T-helper 2 cell treated with Interferon-gamma antibody and Interleukin-4, amounts not matched to agents 5 μg/mL and 100 μg/mL, for 36 hours (primary cell): ENCODE results near the gene CLEC18A.
A peak's percentile ranks its signal among the peaks of the same experiment; 100 is the strongest.
"Not testable (repeated sequence)": the region's sequence is repeated elsewhere in the genome, so short reads cannot be mapped to it uniquely, and the experiment has no call there.

Source experiments
- DNase-seq: peaks from one replicate; pipeline ENCODE4 v3.0.0; 2021; ENCODE audit warnings: low spot score
- H3K27ac Mint-ChIP-seq: one replicate; pipeline ENCODE4 v1.8.0; 2021; ENCODE audit warnings: mild to moderate bottlenecking, mixed read lengths
- H3K27me3 Mint-ChIP-seq: one replicate; pipeline ENCODE4 v1.8.0; 2021; ENCODE audit warnings: low read depth, mixed read lengths
- H3K36me3 Mint-ChIP-seq: one replicate; pipeline ENCODE4 v1.8.0; 2021; ENCODE audit warnings: low read depth, mixed read lengths
- H3K4me1 Mint-ChIP-seq: one replicate; pipeline ENCODE4 v1.8.0; 2021; ENCODE audit warnings: low read depth, mixed read lengths
- H3K4me3 Mint-ChIP-seq: one replicate; pipeline ENCODE4 v1.8.0; 2022; ENCODE audit warnings: mild to moderate bottlenecking, moderate library complexity, mixed read lengths
- H3K9me3 Mint-ChIP-seq: one replicate; pipeline ENCODE4 v1.8.0; 2021; ENCODE audit warnings: mixed read lengths

The CLEC18A gene

DNA sequence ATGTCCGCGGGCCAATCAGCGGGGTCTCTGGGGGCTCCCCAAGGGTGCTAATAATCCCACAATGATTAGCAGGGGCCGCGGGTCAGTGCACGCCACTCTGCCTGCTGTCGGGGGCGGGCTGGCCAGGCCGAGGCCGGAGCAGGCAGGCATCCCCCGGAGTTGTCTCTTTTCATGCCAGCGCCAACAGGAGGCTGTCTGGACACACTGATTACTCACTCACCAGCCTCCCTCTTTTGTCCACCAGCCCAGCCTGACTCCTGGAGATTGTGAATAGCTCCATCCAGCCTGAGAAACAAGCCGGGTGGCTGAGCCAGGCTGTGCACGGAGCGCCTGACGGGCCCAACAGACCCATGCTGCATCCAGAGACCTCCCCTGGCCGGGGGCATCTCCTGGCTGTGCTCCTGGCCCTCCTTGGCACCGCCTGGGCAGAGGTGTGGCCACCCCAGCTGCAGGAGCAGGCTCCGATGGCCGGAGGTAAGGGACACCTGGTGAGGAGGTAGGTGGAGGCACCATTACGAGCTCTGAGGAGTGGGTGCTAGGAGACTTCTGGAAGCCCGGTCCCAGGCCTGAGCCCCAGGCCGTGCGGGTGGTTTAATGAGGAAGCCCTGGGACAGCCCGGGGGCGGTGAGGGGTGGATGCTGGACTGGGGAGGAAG, at the start of gene CLEC18A:
CLEC18A (plus strand) TSS at position 318 of the 655 bp plus-strand sequence; CDS start at position 351, 33 bp downstream.
- not testable (repeated sequence) for H3K4me3 Mint-ChIP-seq, H3K9me3 Mint-ChIP-seq, H3K27me3 Mint-ChIP-seq, DNase-seq, H3K4me1 Mint-ChIP-seq, H3K36me3 Mint-ChIP-seq, H3K27ac Mint-ChIP-seq

DNA sequence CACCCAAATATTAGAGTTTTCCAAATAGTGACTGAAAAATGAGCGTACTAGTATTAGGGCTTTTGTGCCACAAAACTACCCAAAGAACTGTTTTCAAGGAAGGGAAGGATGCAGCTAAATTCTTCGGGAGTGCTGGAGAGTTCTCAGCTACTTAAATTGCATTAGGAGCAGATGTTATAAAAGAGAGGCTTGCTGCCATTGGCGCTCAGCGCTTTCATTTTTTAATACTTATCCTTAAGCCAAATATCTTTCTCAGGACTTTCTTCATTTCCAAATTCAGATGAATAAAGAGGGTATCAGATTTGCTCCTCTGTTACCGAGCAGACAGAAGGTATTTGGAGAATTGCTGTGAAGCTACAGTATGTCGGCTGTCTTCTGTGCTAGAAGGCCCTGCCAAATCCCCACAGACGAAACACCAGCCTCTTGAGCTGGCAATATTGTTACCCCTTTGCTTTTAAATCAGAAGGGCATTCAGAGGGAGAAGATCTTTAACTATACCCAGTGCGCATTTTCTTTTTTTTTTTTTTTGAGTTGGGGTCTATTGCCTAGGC, 47.2 kb upstream of the CLEC18A start:
- H3K27ac Mint-ChIP-seq = no peak overlapping the region
- H3K4me1 Mint-ChIP-seq = peaks cover 2% of the 10 kb centered on the region

DNA sequence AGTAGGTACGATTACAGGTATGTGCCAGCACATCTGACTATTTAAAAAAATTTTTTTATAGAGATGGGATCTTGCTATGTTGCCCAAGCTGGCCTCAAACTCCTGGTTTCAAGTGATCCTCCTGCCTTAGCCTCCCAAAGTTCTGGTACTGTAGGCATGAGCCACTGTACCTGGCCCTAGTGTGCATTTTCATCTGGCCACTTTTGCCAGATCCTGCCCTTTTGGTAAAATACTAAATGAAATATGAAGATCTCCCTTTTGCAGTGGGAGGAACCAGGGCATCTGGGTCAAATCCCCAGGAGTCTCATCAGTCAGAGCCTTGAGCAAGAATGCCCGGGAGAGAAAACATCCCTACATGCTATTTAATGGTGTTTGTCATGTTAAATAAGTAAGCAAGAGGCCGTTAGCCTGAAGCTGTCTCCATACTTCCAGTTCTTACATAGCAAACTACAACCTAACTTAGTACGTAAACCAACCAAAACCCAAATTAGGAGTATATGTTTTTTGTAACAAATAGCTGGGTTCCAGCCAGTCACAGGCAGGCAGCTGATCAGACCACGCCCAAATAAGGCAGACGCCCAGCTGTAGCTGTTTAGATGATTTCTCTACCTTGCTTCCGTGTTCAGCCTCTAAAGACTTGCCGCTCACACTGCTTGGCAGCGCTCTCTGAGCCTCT, 46.5 kb upstream of the CLEC18A start:
- H3K9me3 Mint-ChIP-seq = no peaks in the 10 kb centered on the region
- H3K4me3 Mint-ChIP-seq = no peak overlapping the region
- peaks cover 2% of the 10 kb centered on the region for H3K4me1 Mint-ChIP-seq
- no peaks in the 10 kb centered on the region for H3K27me3 Mint-ChIP-seq
- H3K27ac Mint-ChIP-seq = no peak overlapping the region
- no peak for DNase-seq
- peaks cover 6% of the 10 kb centered on the region for H3K36me3 Mint-ChIP-seq

More for the DNA sequence above, 47.2 kb upstream of the CLEC18A start:
- no peak for DNase-seq
- no peak overlapping the region for H3K4me3 Mint-ChIP-seq
- H3K9me3 Mint-ChIP-seq = no peaks in the 10 kb centered on the region
- peaks cover 6% of the 10 kb centered on the region for H3K36me3 Mint-ChIP-seq
- H3K27me3 Mint-ChIP-seq = no peaks in the 10 kb centered on the region

DNA sequence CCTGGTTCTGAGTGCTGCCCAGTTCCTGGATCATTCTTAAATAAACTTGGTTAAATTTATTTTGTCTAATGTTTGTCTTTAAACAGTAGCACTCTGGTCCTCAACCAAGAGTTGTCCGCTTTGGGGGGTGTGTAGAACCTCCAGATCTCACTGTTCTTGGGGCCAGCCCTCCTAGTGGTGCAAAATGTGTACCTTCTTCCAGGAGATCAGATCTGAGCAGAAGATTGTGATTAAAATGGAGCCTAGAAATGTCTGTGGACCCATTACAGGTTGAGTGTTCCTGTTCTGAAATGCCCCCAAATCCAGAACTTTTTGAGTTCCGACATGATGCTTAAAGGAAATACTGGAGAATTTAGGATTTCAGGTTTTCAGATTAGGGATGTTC, 46.0 kb upstream of the CLEC18A start:
- H3K36me3 Mint-ChIP-seq = peaks cover 9% of the 10 kb centered on the region
- no peak for DNase-seq
- H3K4me3 Mint-ChIP-seq = no peak overlapping the region
- no peaks in the 10 kb centered on the region for H3K27me3 Mint-ChIP-seq
- peaks cover 2% of the 10 kb centered on the region for H3K4me1 Mint-ChIP-seq
- no peaks in the 10 kb centered on the region for H3K9me3 Mint-ChIP-seq
- H3K27ac Mint-ChIP-seq = no peak overlapping the region

DNA sequence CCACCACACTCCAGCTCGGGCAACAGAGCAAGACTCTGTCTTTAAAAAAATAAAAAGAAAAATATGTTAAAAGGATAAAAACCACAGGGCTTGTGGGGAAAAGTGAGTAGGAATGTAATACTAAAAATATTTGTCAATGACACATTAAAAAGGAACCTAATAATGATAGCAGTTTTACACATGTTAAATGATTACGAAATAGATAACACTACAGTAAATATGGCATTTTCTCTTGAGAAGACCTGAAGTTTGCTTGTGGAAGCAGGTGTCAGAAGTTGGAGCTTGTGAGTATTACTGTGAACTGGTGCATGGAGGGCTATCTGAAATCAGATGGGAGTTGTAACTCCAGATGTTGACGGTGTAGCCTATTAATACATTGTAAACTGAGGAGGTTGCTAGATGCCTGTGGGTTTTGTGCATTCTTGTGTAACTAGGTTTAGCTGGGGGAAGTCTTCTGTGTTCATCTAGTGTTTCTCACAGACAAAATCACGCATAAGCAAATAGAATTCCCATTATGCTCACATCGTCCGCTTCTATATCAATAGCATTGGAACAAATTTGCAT, 44.2 kb upstream of the CLEC18A start:
- no peak overlapping the region for H3K27ac Mint-ChIP-seq
- H3K36me3 Mint-ChIP-seq = peaks cover 11% of the 10 kb centered on the region
- no peaks in the 10 kb centered on the region for H3K9me3 Mint-ChIP-seq
- no peaks in the 10 kb centered on the region for H3K27me3 Mint-ChIP-seq
- H3K4me1 Mint-ChIP-seq = peaks cover 2% of the 10 kb centered on the region
- H3K4me3 Mint-ChIP-seq = no peak overlapping the region
- DNase-seq = no peak

DNA sequence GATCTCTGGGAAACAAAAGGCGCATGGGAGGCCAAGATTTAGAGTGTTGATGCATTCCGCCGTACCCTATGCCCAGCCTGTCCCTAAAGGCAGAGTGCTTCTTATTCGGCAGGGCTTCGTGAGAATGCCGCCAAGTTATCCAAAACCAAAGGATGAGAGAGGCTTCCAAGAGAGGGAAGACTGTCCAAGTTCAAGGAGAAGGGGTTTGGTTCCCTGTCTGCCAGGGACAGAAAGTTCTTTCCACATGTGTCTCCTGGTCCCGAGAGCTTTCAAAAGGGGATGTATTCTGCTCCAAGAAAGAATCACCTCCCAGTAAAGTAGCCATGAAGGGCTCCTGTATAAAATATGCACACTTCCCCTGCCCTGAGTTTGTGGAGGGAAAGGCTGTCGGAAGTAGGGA, 42.1 kb upstream of the CLEC18A start:
- DNase-seq = no peak
- Mint-ChIP-seq H3K27ac (no peak overlapping the region), H3K36me3 (peaks cover 9% of the 10 kb centered on the region), H3K4me3 (no peak overlapping the region), H3K9me3 (no peaks in the 10 kb centered on the region), H3K27me3 (no peaks in the 10 kb centered on the region), H3K4me1 (no peaks in the 10 kb centered on the region)

DNA sequence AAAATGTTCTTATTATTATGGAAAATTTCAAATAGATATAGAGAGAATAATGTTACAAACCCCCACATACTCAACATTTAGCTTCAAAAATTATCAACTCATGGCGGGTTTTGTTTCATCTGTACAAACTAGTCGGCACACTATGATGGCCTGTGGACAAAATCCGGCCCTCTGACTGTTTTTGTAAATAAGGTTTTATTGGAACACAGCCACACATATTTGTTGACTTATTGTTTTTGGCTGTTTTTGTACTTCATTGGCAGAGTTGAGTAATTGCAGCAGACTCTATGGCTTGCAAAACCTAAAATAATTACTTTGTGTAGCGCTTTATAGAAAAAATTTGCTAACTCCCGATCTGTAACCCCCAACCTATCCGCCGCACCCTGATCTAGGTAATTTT, 41.4 kb upstream of the CLEC18A start:
- no peaks in the 10 kb centered on the region for H3K4me1 Mint-ChIP-seq
- H3K27me3 Mint-ChIP-seq = no peaks in the 10 kb centered on the region
- no peaks in the 10 kb centered on the region for H3K9me3 Mint-ChIP-seq
- no peak for DNase-seq
- H3K4me3 Mint-ChIP-seq = no peak overlapping the region
- H3K27ac Mint-ChIP-seq = no peak overlapping the region
- peaks cover 9% of the 10 kb centered on the region for H3K36me3 Mint-ChIP-seq

DNA sequence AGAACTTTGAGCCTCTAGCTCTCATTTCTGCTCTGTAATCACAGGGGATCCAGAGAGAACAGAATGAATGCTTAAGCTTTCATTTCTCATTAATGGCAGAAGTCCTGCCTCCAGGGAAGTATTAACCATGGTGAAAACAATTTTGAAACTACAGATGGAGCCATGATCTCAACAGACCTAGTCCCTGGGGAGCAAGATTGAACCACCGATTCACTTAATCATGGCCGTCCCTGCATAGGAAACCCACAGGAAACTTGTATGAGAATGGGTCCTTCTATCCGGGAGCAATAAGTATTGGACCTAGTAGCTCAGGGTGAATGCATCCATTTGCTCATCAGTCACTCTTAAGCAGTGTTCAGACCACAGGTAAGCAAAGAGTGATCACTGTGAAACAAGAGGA, 40.2 kb upstream of the CLEC18A start:
- Mint-ChIP-seq H3K4me1 (no peaks in the 10 kb centered on the region), H3K27ac (peak overlapping the region; percentile 46), H3K27me3 (no peaks in the 10 kb centered on the region), H3K4me3 (no peak overlapping the region), H3K36me3 (peaks cover 9% of the 10 kb centered on the region), H3K9me3 (no peaks in the 10 kb centered on the region)
- no peak for DNase-seq

DNA sequence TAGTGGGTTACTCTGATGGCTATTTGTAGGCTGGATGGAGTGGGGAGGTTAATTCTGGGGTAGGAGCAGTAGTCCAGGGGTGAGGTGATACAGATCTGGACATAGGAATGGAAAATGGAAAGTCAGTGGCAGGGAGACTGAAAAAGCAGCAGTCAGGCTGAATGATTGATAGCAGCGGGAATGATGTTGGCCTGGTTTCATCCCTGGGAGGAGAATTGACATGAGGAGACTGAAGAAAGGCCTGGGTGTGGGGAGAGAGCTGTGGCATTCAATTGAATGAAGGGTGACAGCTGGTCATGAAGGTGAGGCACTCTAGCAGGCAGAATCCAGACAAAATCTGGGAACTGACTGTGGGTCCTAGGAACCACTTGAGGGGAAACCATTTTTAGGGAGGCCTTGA, 34.7 kb upstream of the CLEC18A start:
- no peak overlapping the region for H3K4me3 Mint-ChIP-seq
- H3K36me3 Mint-ChIP-seq = peaks cover 8% of the 10 kb centered on the region
- DNase-seq = no peak
- no peaks in the 10 kb centered on the region for H3K4me1 Mint-ChIP-seq
- no peaks in the 10 kb centered on the region for H3K27me3 Mint-ChIP-seq
- H3K27ac Mint-ChIP-seq = peak overlapping the region; percentile 7
- H3K9me3 Mint-ChIP-seq = no peaks in the 10 kb centered on the region

DNA sequence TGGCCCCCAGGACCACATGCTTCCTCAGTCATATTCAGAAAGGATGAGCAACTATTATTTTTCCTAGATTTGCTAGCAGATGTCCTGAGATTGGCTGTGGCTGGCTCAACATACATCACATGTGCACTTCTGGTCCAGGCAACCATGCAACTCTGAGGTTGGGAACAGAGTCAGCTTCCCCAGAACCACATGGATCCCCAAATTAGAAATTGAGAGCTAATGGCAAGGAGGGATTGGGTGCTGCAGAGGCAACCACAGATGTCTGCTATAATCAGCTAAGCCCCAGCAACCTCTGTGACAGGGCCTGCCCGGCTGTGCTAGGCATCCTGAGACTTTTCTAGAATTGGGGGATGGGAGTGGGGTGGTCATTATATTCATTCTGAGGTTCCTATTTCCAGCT, 33.8 kb upstream of the CLEC18A start:
- no peaks in the 10 kb centered on the region for H3K9me3 Mint-ChIP-seq
- no peak overlapping the region for H3K4me3 Mint-ChIP-seq
- DNase-seq = no peak
- H3K36me3 Mint-ChIP-seq = peaks cover 9% of the 10 kb centered on the region
- H3K4me1 Mint-ChIP-seq = no peaks in the 10 kb centered on the region
- H3K27me3 Mint-ChIP-seq = no peaks in the 10 kb centered on the region
- no peak overlapping the region for H3K27ac Mint-ChIP-seq

DNA sequence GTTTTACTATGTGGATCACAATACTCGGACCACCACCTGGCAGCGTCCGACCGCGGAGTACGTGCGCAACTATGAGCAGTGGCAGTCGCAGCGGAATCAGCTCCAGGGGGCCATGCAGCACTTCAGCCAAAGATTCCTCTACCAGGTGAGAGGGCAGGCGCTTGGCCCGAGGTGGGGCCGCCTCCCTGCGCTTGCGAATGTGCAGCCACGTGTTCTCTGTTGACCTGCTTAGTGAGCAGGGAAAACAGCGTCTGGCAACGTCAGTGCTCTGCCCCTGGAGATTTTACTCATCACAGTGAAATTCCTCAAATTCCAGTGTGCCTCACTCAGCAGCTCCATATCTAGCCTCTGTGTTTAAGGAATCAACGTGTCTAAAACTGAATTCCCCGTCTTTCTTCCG, 33.4 kb upstream of the CLEC18A start:
- Mint-ChIP-seq H3K27me3 (no peaks in the 10 kb centered on the region), H3K4me1 (no peaks in the 10 kb centered on the region), H3K9me3 (no peaks in the 10 kb centered on the region), H3K4me3 (no peak overlapping the region), H3K27ac (no peak overlapping the region), H3K36me3 (peaks cover 9% of the 10 kb centered on the region)
- DNase-seq = no peak

DNA sequence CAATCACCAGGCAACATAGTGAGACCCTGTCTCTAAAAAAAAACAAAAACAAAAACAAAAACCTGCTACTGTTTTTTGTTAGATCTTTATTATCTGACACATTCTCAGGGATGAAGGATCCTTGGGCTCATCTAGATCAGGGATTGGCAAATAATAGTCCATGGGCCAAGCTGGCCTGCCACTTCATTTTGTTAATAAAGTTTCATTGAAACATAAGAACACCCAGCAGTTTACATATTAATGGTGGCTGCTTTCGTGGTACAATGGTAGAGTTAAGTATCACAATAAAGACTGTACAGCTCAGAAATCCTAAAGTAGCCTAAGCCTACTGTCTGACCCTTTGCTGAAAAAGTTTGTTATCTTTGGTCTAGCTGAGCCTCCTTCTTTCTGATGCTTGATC, 32.9 kb upstream of the CLEC18A start:
- no peak for DNase-seq
- Mint-ChIP-seq H3K4me3 (no peak overlapping the region), H3K27ac (no peak overlapping the region), H3K36me3 (peaks cover 9% of the 10 kb centered on the region), H3K27me3 (no peaks in the 10 kb centered on the region), H3K4me1 (no peaks in the 10 kb centered on the region), H3K9me3 (no peaks in the 10 kb centered on the region)

DNA sequence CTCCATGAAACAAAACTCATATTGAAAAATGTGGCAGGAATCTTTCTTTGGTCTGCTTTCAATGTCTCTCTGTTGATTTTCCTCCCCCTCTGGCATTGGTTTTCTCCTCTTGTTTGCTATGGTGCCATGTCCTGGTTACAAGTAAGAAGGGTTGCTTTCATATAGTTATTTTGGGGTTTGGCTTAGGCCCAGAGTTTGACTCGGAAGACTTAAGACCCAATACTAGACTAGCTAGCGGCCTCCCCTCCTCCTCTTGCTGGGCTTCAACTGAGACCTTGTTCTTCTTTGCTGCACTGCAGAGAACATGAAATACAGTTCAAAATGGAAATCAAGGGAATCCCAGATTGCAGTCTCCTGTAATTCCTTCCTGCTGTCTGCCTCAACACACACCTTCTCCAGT, 30.0 kb upstream of the CLEC18A start:
- H3K4me3 Mint-ChIP-seq = no peak overlapping the region
- no peaks in the 10 kb centered on the region for H3K27me3 Mint-ChIP-seq
- peaks cover 9% of the 10 kb centered on the region for H3K36me3 Mint-ChIP-seq
- no peaks in the 10 kb centered on the region for H3K4me1 Mint-ChIP-seq
- no peak for DNase-seq
- no peak overlapping the region for H3K27ac Mint-ChIP-seq
- H3K9me3 Mint-ChIP-seq = no peaks in the 10 kb centered on the region

DNA sequence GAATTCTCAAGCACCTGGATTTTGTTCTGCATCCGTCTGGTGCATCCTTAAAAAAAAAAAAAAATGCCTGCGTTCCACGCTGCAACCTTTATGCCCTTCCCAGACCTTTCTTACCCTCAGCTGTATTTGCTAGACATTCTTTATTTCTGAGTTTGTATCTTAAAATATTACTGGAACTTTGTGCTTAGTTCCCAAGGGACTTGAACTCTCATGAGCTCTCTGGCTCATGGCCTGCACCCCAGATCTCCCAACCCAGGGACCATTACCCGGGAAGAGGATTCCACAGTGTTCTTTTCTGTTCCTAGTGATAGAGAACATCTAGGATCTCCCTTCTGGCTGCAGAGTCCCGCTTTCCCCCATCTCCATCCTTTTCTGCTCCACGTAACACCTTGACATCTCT, 28.9 kb upstream of the CLEC18A start:
- Mint-ChIP-seq H3K36me3 (peaks cover 6% of the 10 kb centered on the region), H3K4me1 (no peaks in the 10 kb centered on the region), H3K9me3 (no peaks in the 10 kb centered on the region), H3K27me3 (no peaks in the 10 kb centered on the region), H3K4me3 (no peak overlapping the region), H3K27ac (no peak overlapping the region)
- DNase-seq = no peak
